AG09309 (cell line): ENCODE measurements around the gene EPHB4.
"Not testable (repeated sequence)": the region's sequence is repeated elsewhere in the genome, so short reads cannot be mapped to it uniquely, and the experiment has no call there.

ENCODE experiments used
- DNase-seq: peaks from one replicate; pipeline ENCODE4 v3.0.0-alpha.2; 2010; ENCODE audit warnings: low read depth
- H3K4me3 ChIP-seq: 2 replicates; pipeline ENCODE4 v1.5.1; 2011; ENCODE audit warnings: mild to moderate bottlenecking, low read depth, low read length, moderate library complexity; ENCODE audit not compliant: control insufficient read depth
- CTCF ChIP-seq: IDR thresholded peaks from 2 replicates; pipeline ENCODE4 v1.5.1; 2011; ENCODE audit warnings: mild to moderate bottlenecking, low read depth, low read length, inconsistent platforms; ENCODE audit not compliant: insufficient read depth, control insufficient read depth; ENCODE audit errors: missing control alignments

The EPHB4 gene

GRCh38 chr7:100863406-100863950, 36.2 kb upstream of the EPHB4 start:
- no peak for DNase-seq
- H3K4me3 ChIP-seq, result no peak overlapping the region
- no peak for TF ChIP-seq CTCF

- no peak for DNase-seq
- no peak overlapping the region for H3K4me3 ChIP-seq
- no peak for TF ChIP-seq CTCF
These were observed 34.3 kb upstream of the EPHB4 start for GRCh38 chr7:100861616-100861985.

GRCh38 chr7:100860702-100861615, 33.6 kb upstream of the EPHB4 start:
- DNase-seq, result no peak
- H3K4me3 ChIP-seq, result no peak overlapping the region
- no peak for TF ChIP-seq CTCF

GRCh38 chr7:100859856-100860255, 32.5 kb upstream of the EPHB4 start:
- no peak overlapping the region for H3K4me3 ChIP-seq
- TF ChIP-seq CTCF, result no peak
- no peak for DNase-seq

GRCh38 chr7:100856871-100857282, 29.6 kb upstream of the EPHB4 start:
- DNase-seq, result no peak
- TF ChIP-seq CTCF, result no peak
- no peak overlapping the region for H3K4me3 ChIP-seq

- no peak for DNase-seq
- no peak for TF ChIP-seq CTCF
- no peak overlapping the region for H3K4me3 ChIP-seq
These were observed 28.2 kb upstream of the EPHB4 start for GRCh38 chr7:100855515-100855914.

- H3K4me3 ChIP-seq, DNase-seq: not testable (repeated sequence)
These were observed 27.6 kb upstream of the EPHB4 start for GRCh38 chr7:100854899-100855298.
